Activated naive CD4-positive, alpha-beta T cell treated with anti-CD3 and anti-CD28 coated beads, Interleukin-2, amount 10 ng/mL, durations not matched to agents 7 days and 5 days (primary cell): Measurements from ENCODE around the gene COX18.

ENCODE experiments used
- CTCF ChIA-PET: fragments of 350-600 bp; sonication (Branson Sonifier 250); formaldehyde crosslinking; loops from one replicate; lab custom pipeline; 2021; ENCODE audit warnings: antibody characterized with exemption; lab: Charles Lee
- DNase-seq: peaks from one replicate; pipeline ENCODE4 v3.0.0-alpha.2; 2020
- H3K27ac Mint-ChIP-seq: one replicate; pipeline ENCODE4 v1.8.0; 2021; ENCODE audit warnings: mild to moderate bottlenecking, moderate library complexity, mixed read lengths
- H3K27me3 Mint-ChIP-seq: one replicate; pipeline ENCODE4 v1.8.0; 2021; ENCODE audit warnings: mild to moderate bottlenecking, mixed read lengths
- H3K36me3 Mint-ChIP-seq: one replicate; pipeline ENCODE4 v1.8.0; 2021; ENCODE audit warnings: mixed read lengths
- H3K4me1 Mint-ChIP-seq: one replicate; pipeline ENCODE4 v1.8.0; 2021; ENCODE audit warnings: mixed read lengths
- H3K4me3 Mint-ChIP-seq: one replicate; pipeline ENCODE4 v1.8.0; 2021; ENCODE audit warnings: mild to moderate bottlenecking, moderate library complexity, mixed read lengths
- H3K9me3 Mint-ChIP-seq: one replicate; pipeline ENCODE4 v1.8.0; 2021; ENCODE audit warnings: mixed read lengths

Gene COX18

GRCh38 chr4:73069338-73070073 lies at the start of gene COX18:
Gene COX18, minus strand, starts transcription at chr4:73069716. Its CDS starts 67 bp downstream, at chr4:73069649.
- peak within 1 kb of the TSS; percentile 77 for H3K4me3 Mint-ChIP-seq
- peaks cover 18% of the 10 kb centered on the region for H3K36me3 Mint-ChIP-seq
- no peaks in the 10 kb centered on the region for H3K9me3 Mint-ChIP-seq
- CTCF ChIA-PET: interaction anchor here (1.9 kb wide), 1 partner anchor 10 kb away, joined by 6 read pairs; no protein-coding TSS in a partner anchor
- DNase-seq: peak; percentile 95
- peaks cover 33% of the 10 kb centered on the region for H3K4me1 Mint-ChIP-seq
- H3K27ac Mint-ChIP-seq: peak within 1 kb of the TSS; percentile 94
- H3K27me3 Mint-ChIP-seq: peaks cover 5% of the 10 kb centered on the region

- Mint-ChIP-seq H3K4me1 (no peaks in the 10 kb centered on the region), H3K27ac (no peak overlapping the region), H3K27me3 (no peaks in the 10 kb centered on the region), H3K36me3 (peaks cover 20% of the 10 kb centered on the region), H3K4me3 (no peak overlapping the region), H3K9me3 (no peaks in the 10 kb centered on the region)
- CTCF ChIA-PET: no interaction called here
- DNase-seq: no peak
Measured at GRCh38 chr4:73109493-73109892, 40.0 kb upstream of the COX18 start.

- no peak for DNase-seq
- H3K4me1 Mint-ChIP-seq: no peaks in the 10 kb centered on the region
- H3K27me3 Mint-ChIP-seq: no peaks in the 10 kb centered on the region
- H3K36me3 Mint-ChIP-seq: peaks cover 20% of the 10 kb centered on the region
- no peaks in the 10 kb centered on the region for H3K9me3 Mint-ChIP-seq
- H3K27ac Mint-ChIP-seq: no peak overlapping the region
- no peak overlapping the region for H3K4me3 Mint-ChIP-seq
- CTCF ChIA-PET: no interaction called here
Measured at GRCh38 chr4:73104695-73105094, 35.2 kb upstream of the COX18 start.

- no peak overlapping the region for H3K27ac Mint-ChIP-seq
- H3K36me3 Mint-ChIP-seq: peaks cover 26% of the 10 kb centered on the region
- no peaks in the 10 kb centered on the region for H3K4me1 Mint-ChIP-seq
- no peaks in the 10 kb centered on the region for H3K27me3 Mint-ChIP-seq
- DNase-seq: no peak
- H3K4me3 Mint-ChIP-seq: no peak overlapping the region
- CTCF ChIA-PET: no interaction called here
- H3K9me3 Mint-ChIP-seq: no peaks in the 10 kb centered on the region
Measured at GRCh38 chr4:73103799-73104503, 34.4 kb upstream of the COX18 start.

GRCh38 chr4:73099143-73099542 lies 29.6 kb upstream of the COX18 start:
- Mint-ChIP-seq H3K27ac (peak overlapping the region; percentile 68), H3K4me3 (no peak overlapping the region), H3K27me3 (no peaks in the 10 kb centered on the region), H3K9me3 (no peaks in the 10 kb centered on the region), H3K36me3 (peaks cover 23% of the 10 kb centered on the region), H3K4me1 (no peaks in the 10 kb centered on the region)
- CTCF ChIA-PET: no interaction called here
- DNase-seq: no peak

GRCh38 chr4:73098713-73099112 lies 29.2 kb upstream of the COX18 start:
- CTCF ChIA-PET: interaction anchor here (1.4 kb wide), 1 partner anchor 9 kb away, joined by 5 read pairs; no protein-coding TSS in a partner anchor
- Mint-ChIP-seq H3K27ac (peak overlapping the region; percentile 42), H3K4me3 (no peak overlapping the region), H3K4me1 (no peaks in the 10 kb centered on the region), H3K9me3 (no peaks in the 10 kb centered on the region), H3K36me3 (peaks cover 23% of the 10 kb centered on the region), H3K27me3 (no peaks in the 10 kb centered on the region)
- no peak for DNase-seq

GRCh38 chr4:73098016-73098415 lies 28.5 kb upstream of the COX18 start:
- no peaks in the 10 kb centered on the region for H3K27me3 Mint-ChIP-seq
- no peaks in the 10 kb centered on the region for H3K4me1 Mint-ChIP-seq
- H3K9me3 Mint-ChIP-seq: no peaks in the 10 kb centered on the region
- DNase-seq: no peak
- peaks cover 23% of the 10 kb centered on the region for H3K36me3 Mint-ChIP-seq
- CTCF ChIA-PET: interaction anchor here (1.0 to 1.4 kb wide), 2 partner anchors 9 to 26 kb away, joined by 3 to 5 read pairs; no protein-coding TSS in a partner anchor
- H3K4me3 Mint-ChIP-seq: no peak overlapping the region
- H3K27ac Mint-ChIP-seq: no peak overlapping the region

- Mint-ChIP-seq H3K4me1 (no peaks in the 10 kb centered on the region), H3K4me3 (no peak overlapping the region), H3K9me3 (no peaks in the 10 kb centered on the region), H3K36me3 (peaks cover 25% of the 10 kb centered on the region), H3K27me3 (no peaks in the 10 kb centered on the region), H3K27ac (peak overlapping the region; percentile 19)
- CTCF ChIA-PET: no interaction called here
- DNase-seq: no peak
Measured at GRCh38 chr4:73092868-73093267, 23.4 kb upstream of the COX18 start.

GRCh38 chr4:73090738-73091137 lies 21.2 kb upstream of the COX18 start:
- Mint-ChIP-seq H3K27ac (no peak overlapping the region), H3K36me3 (peaks cover 32% of the 10 kb centered on the region), H3K4me1 (peaks cover 6% of the 10 kb centered on the region), H3K9me3 (no peaks in the 10 kb centered on the region), H3K27me3 (no peaks in the 10 kb centered on the region), H3K4me3 (no peak overlapping the region)
- DNase-seq: no peak
- CTCF ChIA-PET: no interaction called here

- Mint-ChIP-seq H3K27ac (peak overlapping the region; percentile 4), H3K4me1 (peaks cover 8% of the 10 kb centered on the region), H3K36me3 (peaks cover 39% of the 10 kb centered on the region), H3K27me3 (no peaks in the 10 kb centered on the region), H3K9me3 (no peaks in the 10 kb centered on the region), H3K4me3 (no peak overlapping the region)
- no peak for DNase-seq
- CTCF ChIA-PET: no interaction called here
Measured at GRCh38 chr4:73087871-73088270, 18.4 kb upstream of the COX18 start.

GRCh38 chr4:73086095-73086868 lies 16.8 kb upstream of the COX18 start:
- Mint-ChIP-seq H3K4me3 (peak overlapping the region; percentile 54), H3K27ac (peak overlapping the region; percentile 81), H3K4me1 (peaks cover 8% of the 10 kb centered on the region), H3K27me3 (no peaks in the 10 kb centered on the region), H3K36me3 (peaks cover 35% of the 10 kb centered on the region), H3K9me3 (no peaks in the 10 kb centered on the region)
- no peak for DNase-seq
- CTCF ChIA-PET: interaction anchor here (0.6 to 0.7 kb wide), 2 partner anchors 9 to 170 kb away, joined by 3 read pairs; no protein-coding TSS in a partner anchor

- no peak for DNase-seq
- CTCF ChIA-PET: no interaction called here
- Mint-ChIP-seq H3K4me3 (no peak overlapping the region), H3K27me3 (no peaks in the 10 kb centered on the region), H3K9me3 (no peaks in the 10 kb centered on the region), H3K36me3 (peaks cover 39% of the 10 kb centered on the region), H3K4me1 (peaks cover 6% of the 10 kb centered on the region), H3K27ac (no peak overlapping the region)
Measured at GRCh38 chr4:73080789-73081188, 11.3 kb upstream of the COX18 start.

- CTCF ChIA-PET: no interaction called here
- peaks cover 35% of the 10 kb centered on the region for H3K36me3 Mint-ChIP-seq
- no peaks in the 10 kb centered on the region for H3K4me1 Mint-ChIP-seq
- no peaks in the 10 kb centered on the region for H3K9me3 Mint-ChIP-seq
- no peak overlapping the region for H3K4me3 Mint-ChIP-seq
- no peak for DNase-seq
- H3K27ac Mint-ChIP-seq: peak overlapping the region; percentile 71
- H3K27me3 Mint-ChIP-seq: no peaks in the 10 kb centered on the region
Measured at GRCh38 chr4:73075832-73076231, 6.3 kb upstream of the COX18 start.

- no peak for DNase-seq
- CTCF ChIA-PET: interaction anchor here (1.9 kb wide), 1 partner anchor 9 kb away, joined by 6 read pairs; no protein-coding TSS in a partner anchor
- Mint-ChIP-seq H3K9me3 (no peaks in the 10 kb centered on the region), H3K4me1 (peaks cover 32% of the 10 kb centered on the region), H3K36me3 (peaks cover 17% of the 10 kb centered on the region), H3K27me3 (peaks cover 5% of the 10 kb centered on the region), H3K4me3 (peak overlapping the region; percentile 77), H3K27ac (peak overlapping the region; percentile 94)
Measured at GRCh38 chr4:73070074-73070390, 516 bp upstream of the COX18 start.
